Measurements from ENCODE around the gene CHPT1.

- TF ChIP-seq POLR2AphosphoS5 (IDR thresholded peaks at IDR 0.05; ENCODE audit: insufficient read depth, low read depth, low read length): no peak
- no peak for TF ChIP-seq CTCF (IDR thresholded peaks at IDR 0.05; ENCODE audit: extremely low read depth in 1 of 2, insufficient read depth in 1 of 2, low read depth in 1 of 2, low read length in 2 of 2)
- no peak for TF ChIP-seq EZH2 (IDR thresholded peaks at IDR 0.05; ENCODE audit: borderline replicate concordance, low read depth, low read length, severe bottlenecking)
- TF ChIP-seq MAX (IDR thresholded peaks at IDR 0.05; ENCODE audit: insufficient read depth, insufficient read length): no peak
- TF ChIP-seq POLR2A (IDR thresholded peaks at IDR 0.05; ENCODE audit: low read depth, low read length): no peak
- no peak for TF ChIP-seq GATA2 (IDR thresholded peaks at IDR 0.05; ENCODE audit: insufficient read depth, insufficient read length, low read depth, low read length)
- TF ChIP-seq FOS (IDR thresholded peaks at IDR 0.05; ENCODE audit: borderline replicate concordance, insufficient read depth, low read length): no peak
- TF ChIP-seq MYC (IDR thresholded peaks at IDR 0.05; ENCODE audit: low read depth, low read length): no peak
Observed at GRCh38 chr12:101763246-101763931, 65.9 kb downstream of the CHPT1 start.

Measured in endothelial cell of umbilical vein (primary cell).